H1 (cell line): ENCODE data around the gene KCNT1. TPM values are rescaled to one million over a fixed set of nuclear protein-coding genes. Genes with fewer than 3 reads are reported as not detected.

ENCODE experiments used
- CTCF ChIA-PET: fragments of 300-600 bp; sonication (Branson Sonifier 250); formaldehyde crosslinking; loops from one replicate; lab custom pipeline; 2021; ENCODE audit not compliant: partially characterized antibody; lab: Charles Lee
- POLR2A ChIA-PET: fragments of 300-600 bp; sonication (Branson Sonifier 250); formaldehyde crosslinking; loops from one replicate; lab custom pipeline; 2021; ENCODE audit warnings: inconsistent platforms; ENCODE audit not compliant: partially characterized antibody; lab: Charles Lee
- DNase-seq, 2 experiments: peaks; one replicate each; pipeline versions ENCODE4 v3.0.0 to v3.0.0-alpha.2; 2010 to 2022; ENCODE audit warnings: low spot score in 2 of 2, low read depth in 1 of 2, mixed read lengths in 1 of 2
- FAIRE-seq: peaks from 2 replicates; lab custom pipeline; 2011; peaks lifted over from hg19 to GRCh38; lab: Jason Lieb, UNC
- H2AFZ ChIP-seq: 2 replicates; pipeline ENCODE4 v1.8.1; 2012; ENCODE audit warnings: low read length, inconsistent platforms
- H2AK5ac ChIP-seq: 2 replicates; pipeline ENCODE4 v1.6.1; 2013; ENCODE audit warnings: low read depth, low read length
- H2BK120ac ChIP-seq: replicated peaks from 2 replicates; pipeline ENCODE3; 2013; ENCODE audit warnings: low read depth, low read length, inconsistent platforms
- H2BK12ac ChIP-seq: 2 replicates; pipeline ENCODE4 v1.6.1; 2013; ENCODE audit warnings: low read depth, low read length
- H2BK15ac ChIP-seq: 2 replicates; pipeline ENCODE4 v1.6.1; 2013; ENCODE audit warnings: low read length
- H2BK20ac ChIP-seq: 2 replicates; pipeline ENCODE4 v1.6.1; 2013; ENCODE audit warnings: low read length
- H2BK5ac ChIP-seq: 2 replicates; pipeline ENCODE4 v1.6.1; 2013; ENCODE audit warnings: low read depth, low read length
- H3K14ac ChIP-seq: 2 replicates; pipeline ENCODE4 v1.6.1; 2013; ENCODE audit warnings: inconsistent platforms; ENCODE audit not compliant: insufficient read length
- H3K18ac ChIP-seq: 2 replicates; pipeline ENCODE4 v1.6.1; 2013; ENCODE audit warnings: low read length; ENCODE audit errors: extremely low read depth
- H3K23ac ChIP-seq: 2 replicates; pipeline ENCODE4 v1.6.1; 2013; ENCODE audit warnings: inconsistent platforms; ENCODE audit not compliant: insufficient read length
- H3K23me2 ChIP-seq: 2 replicates; pipeline ENCODE4 v1.6.1; 2013; ENCODE audit warnings: low read depth, low read length
- H3K27ac ChIP-seq: 2 replicates; pipeline ENCODE4 v1.6.1; 2011; ENCODE audit warnings: low read depth, low read length, inconsistent platforms
- H3K27me3 ChIP-seq, 4 experiments: replicated peaks in 1 of 4; 1 replicate in 1 of 4; 2 replicates in 3 of 4; pipeline versions ENCODE4 v1.6.1 to v1.8.1; 2011 to 2013; ENCODE audit warnings: low read length in 3 of 4, mild to moderate bottlenecking in 3 of 4, inconsistent platforms in 2 of 4, mixed read lengths in 2 of 4, moderate library complexity in 1 of 4; ENCODE audit not compliant: control insufficient read depth in 3 of 4, insufficient read depth in 3 of 4; ENCODE audit errors: extremely low read depth in 1 of 4
- H3K36me3 ChIP-seq, 4 experiments: 2 replicates each; pipeline versions ENCODE4 v1.6.1 to v1.8.1; 2011 to 2013; ENCODE audit warnings: mild to moderate bottlenecking in 4 of 4, low read length in 3 of 4, moderate library complexity in 2 of 4, control low read depth in 1 of 4, inconsistent platforms in 1 of 4; ENCODE audit not compliant: insufficient read depth in 4 of 4, control insufficient read depth in 2 of 4
- H3K4ac ChIP-seq: replicated peaks from 2 replicates; pipeline ENCODE3; 2013; ENCODE audit warnings: low read length, low read depth, mixed read lengths, inconsistent platforms; ENCODE audit not compliant: insufficient read length
- H3K4me1 ChIP-seq, 4 experiments: replicated peaks in 1 of 4; 1 replicate in 1 of 4; 2 replicates in 3 of 4; pipeline versions ENCODE4 v1.6.1 to v1.8.1; 2011 to 2013; ENCODE audit warnings: low read length in 3 of 4, inconsistent platforms in 2 of 4, mixed read lengths in 1 of 4; ENCODE audit not compliant: insufficient read depth in 4 of 4, control insufficient read depth in 3 of 4
- H3K4me2 ChIP-seq, 2 experiments: 2 replicates each; pipeline versions ENCODE4 v1.6.1 to v1.8.1; 2011 to 2013; ENCODE audit warnings: low read depth in 2 of 2, low read length in 2 of 2, control low read depth in 1 of 2, inconsistent platforms in 1 of 2, mild to moderate bottlenecking in 1 of 2; ENCODE audit not compliant: insufficient read depth in 1 of 2
- H3K4me3 ChIP-seq, 4 experiments: fragments of 200-600, 300-600 bp in 1 of 4; sonication (generic), shearing (Covaris generic), sonication (Bioruptor Twin) in 1 of 4; 2 replicates each; pipeline versions ENCODE4 v1.5.1 to v1.8.1; 2011 to 2016; ENCODE audit warnings: low read length in 4 of 4, low read depth in 3 of 4, control low read depth in 2 of 4, inconsistent platforms in 2 of 4, mild to moderate bottlenecking in 2 of 4, mixed read lengths in 1 of 4, moderate library complexity in 1 of 4; ENCODE audit not compliant: insufficient read depth in 2 of 4; ENCODE audit errors: extremely low read depth in 1 of 4
- H3K56ac ChIP-seq: replicated peaks from 2 replicates; pipeline ENCODE3; 2013; ENCODE audit warnings: low read depth, mild to moderate bottlenecking, mixed read lengths, low read length, inconsistent platforms; ENCODE audit not compliant: insufficient read length
- H3K79me1 ChIP-seq: 2 replicates; pipeline ENCODE4 v1.6.1; 2013; ENCODE audit warnings: low read depth, low read length, control low read depth
- H3K79me2 ChIP-seq, 2 experiments: 2 replicates each; pipeline versions ENCODE4 v1.6.1 to v1.8.1; 2012 to 2013; ENCODE audit warnings: low read length in 2 of 2, mild to moderate bottlenecking in 2 of 2, inconsistent platforms in 1 of 2; ENCODE audit not compliant: insufficient read depth in 2 of 2, control insufficient read depth in 1 of 2
- H3K9ac ChIP-seq, 4 experiments: replicated peaks in 1 of 4; 1 replicate in 1 of 4; 2 replicates in 3 of 4; pipeline versions ENCODE4 v1.6.1 to v1.8.1; 2011 to 2013; ENCODE audit warnings: low read depth in 3 of 4, low read length in 3 of 4, control low read depth in 2 of 4, mild to moderate bottlenecking in 2 of 4, moderate library complexity in 2 of 4, inconsistent platforms in 1 of 4; ENCODE audit errors: extremely low read depth in 1 of 4
- H3K9me3 ChIP-seq, 2 experiments: 2 replicates each; pipeline versions ENCODE4 v1.6.1 to v1.8.1; 2012 to 2013; ENCODE audit warnings: mild to moderate bottlenecking in 2 of 2, moderate library complexity in 2 of 2, control low read depth in 1 of 2, inconsistent platforms in 1 of 2, low read depth in 1 of 2, low read length in 1 of 2, mixed read lengths in 1 of 2; ENCODE audit not compliant: insufficient read depth in 2 of 2
- H4K20me1 ChIP-seq, 2 experiments: replicated peaks in 1 of 2; 2 replicates each; pipeline versions ENCODE3 to v1.8.1; 2011 to 2013; ENCODE audit warnings: inconsistent platforms in 2 of 2, low read length in 2 of 2, mild to moderate bottlenecking in 1 of 2; ENCODE audit not compliant: insufficient read depth in 2 of 2, control insufficient read depth in 1 of 2
- H4K5ac ChIP-seq: 2 replicates; pipeline ENCODE4 v1.6.1; 2013; ENCODE audit warnings: low read length, low read depth, mixed read lengths, inconsistent platforms; ENCODE audit not compliant: insufficient read length
- H4K8ac ChIP-seq: 2 replicates; pipeline ENCODE4 v1.8.0; 2013; ENCODE audit warnings: mild to moderate bottlenecking, moderate library complexity, low read length, inconsistent platforms; ENCODE audit not compliant: insufficient read depth; ENCODE audit errors: extremely low read depth
- H4K91ac ChIP-seq: replicated peaks from 2 replicates; pipeline ENCODE3; 2013; ENCODE audit warnings: low read length, mixed read lengths, inconsistent platforms; ENCODE audit not compliant: insufficient read length
- ATF2 ChIP-seq: IDR thresholded peaks from 2 replicates; pipeline ENCODE4 v1.6.1; 2012; ENCODE audit warnings: low read length, inconsistent platforms
- ATF3 ChIP-seq: IDR thresholded peaks from 2 replicates; pipeline ENCODE4 v1.6.1; 2011; ENCODE audit warnings: low read depth, mild to moderate bottlenecking, low read length; ENCODE audit not compliant: insufficient read depth
- BRCA1 ChIP-seq: IDR thresholded peaks from 2 replicates; pipeline ENCODE4 v1.6.1; 2012; ENCODE audit warnings: low read depth, low read length, improper control_type of control experiment
- CBX5 ChIP-seq: fragments of 300-800, 300-1000 bp; sonication (generic); IDR thresholded peaks from 2 replicates; pipeline ENCODE4 v1.7.1; 2016; ENCODE audit warnings: antibody characterized with exemption, low read length, low read depth
- CEBPB ChIP-seq: IDR thresholded peaks from 2 replicates; pipeline ENCODE4 v1.6.1; 2012; ENCODE audit warnings: low read depth, low read length
- EP300 ChIP-seq, 2 experiments: IDR thresholded peaks; 1 replicate in 1 of 2; 2 replicates in 1 of 2; pipeline ENCODE4 v1.6.1; 2011 to 2012; ENCODE audit warnings: low read depth in 2 of 2, low read length in 2 of 2, mild to moderate bottlenecking in 2 of 2, borderline replicate concordance in 1 of 2, inconsistent platforms in 1 of 2, moderate library complexity in 1 of 2
- EZH2 ChIP-seq: fragments of 200-600 bp; sonication (generic); IDR thresholded peaks from 2 replicates; pipeline ENCODE4 v1.7.1; 2012; ENCODE audit warnings: low read depth, mild to moderate bottlenecking, moderate library complexity, low read length, inconsistent platforms; ENCODE audit not compliant: severe bottlenecking
- HDAC6 ChIP-seq: IDR thresholded peaks from one replicate; pipeline ENCODE4 v1.7.1; 2012; ENCODE audit warnings: low read depth, mild to moderate bottlenecking, inconsistent platforms, low read length, moderate library complexity
- MAFK ChIP-seq: IDR thresholded peaks from 2 replicates; pipeline ENCODE4 v1.6.1; 2012; ENCODE audit warnings: low read depth, mild to moderate bottlenecking, improper control_type of control experiment, low read length
- NRF1 ChIP-seq: IDR thresholded peaks from 2 replicates; pipeline ENCODE4 v1.6.1; 2011; ENCODE audit warnings: mild to moderate bottlenecking, low read depth, low read length, improper control_type of control experiment
- PHF8 ChIP-seq: fragments of 200-600 bp; sonication (generic); conservative IDR thresholded peaks from 2 replicates; pipeline ENCODE4 v1.7.1; 2012; ENCODE audit warnings: low read depth, mild to moderate bottlenecking, inconsistent platforms, low read length, moderate library complexity
- WGBS, 2 experiments: shearing (Covaris generic) in 1 of 2; methylation state at CpG; one replicate each; pipeline versions ENCODE4 v1.1.6 to v1.1.7; 2013 to 2015; ENCODE audit warnings: low lambda C conversion rate in 2 of 2, mixed read lengths in 2 of 2, inconsistent platforms in 1 of 2, low coverage in 1 of 2, missing lambda C conversion rate in 1 of 2; ENCODE audit not compliant: insufficient replicate concordance in 2 of 2, insufficient coverage in 1 of 2, insufficient read length in 1 of 2; ENCODE audit errors: extremely low coverage in 1 of 2, missing lambda C conversion rate in 1 of 2; 5-methylcytosine and 5-hydroxymethylcytosine counted together
- polyA plus RNA-seq, 7 experiments: library from polyadenylated mRNA; depleted of rRNA in 3 of 7; stranded (reverse) in 5 of 7; unstranded in 2 of 7; fragments of >200 nt in 5 of 7; fragments of 200-250 nt in 2 of 7; gene quantifications; 1 replicate in 5 of 7; 2 replicates in 1 of 7; 4 replicates in 1 of 7; pipeline versions ENCODE4 v1.2.1 to v1.2.3, GENCODE V29; 2011 to 2013; ENCODE audit warnings: missing spikeins in 2 of 7, mixed read lengths in 2 of 7
- total RNA-seq: library from RNA; stranded (reverse); fragmentation: NEBNext Ultra II Directional; extraction: Animal tissue kit (Norgen Biotek cat#: 25700); gene quantifications from 2 replicates; pipeline ENCODE4 v1.2.1, GENCODE V29; 2021

KCNT1 gene
- total and polyA plus RNA-seq, 2 of the 8 experiments (the other 6 are each of a cell fraction or from before 2014, with no cell fraction given) = 0.13 to 0.20 TPM

DNA sequence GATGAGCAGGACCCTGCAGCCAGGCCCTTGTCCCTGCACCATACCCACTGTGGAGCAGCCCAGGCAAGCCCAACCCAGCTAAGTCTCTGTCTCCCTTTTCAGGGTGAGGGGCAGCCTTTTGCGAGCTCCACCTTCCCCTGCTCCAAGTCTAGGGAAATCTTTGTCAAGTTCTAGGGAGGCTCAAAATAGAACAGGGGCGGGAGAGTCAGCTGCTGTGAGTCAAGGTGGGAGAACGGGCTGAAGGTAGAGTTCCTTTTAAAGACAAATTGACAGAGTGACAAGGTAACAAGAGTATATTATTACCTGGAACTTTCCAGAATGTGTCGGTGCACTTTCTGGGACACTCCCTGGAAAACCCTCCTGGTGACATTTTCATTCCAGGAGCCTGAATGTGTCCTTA is 64.7 kb downstream of the KCNT1 start:
- Histone ChIP-seq H3K79me1 (no peaks in the 10 kb centered on the region; the same call in 1 of the 2 replicates), H3K36me3 (no peaks in the 10 kb centered on the region), H3K4me2 (no peak overlapping the region), H3K56ac (no peak overlapping the region), H2BK20ac (no peak overlapping the region), H4K5ac (no peak overlapping the region), H3K18ac (no peak overlapping the region), H3K23ac (no peak overlapping the region), H2AK5ac (no peak overlapping the region), H2AFZ (no peak overlapping the region), H3K4me1 (no peaks in the 10 kb centered on the region), H4K91ac (no peak overlapping the region), H3K23me2 (no peaks in the 10 kb centered on the region), H4K20me1 (no peaks in the 10 kb centered on the region), H3K9ac (no peak overlapping the region), H2BK12ac (no peak overlapping the region), H3K4me3 (no peak overlapping the region), H3K9me3 (peaks cover 4 to 12% of the 10 kb centered on the region in 2 experiments; a peak in 2 of 4 replicates), H2BK15ac (no peak overlapping the region), H2BK5ac (no peak overlapping the region), H3K27ac (no peak overlapping the region), H3K27me3 (no peaks in the 10 kb centered on the region), H3K4ac (no peak overlapping the region), H3K14ac (no peak overlapping the region), H4K8ac (no peak overlapping the region), H3K79me2 (no peaks in the 10 kb centered on the region), H2BK120ac (no peak overlapping the region)
- ChIA-PET POLR2A (no interaction called here), CTCF (interaction anchor here (1.6 kb wide), 1 partner anchor 30 kb away, joined by 3 read pairs; no protein-coding TSS in a partner anchor)
- FAIRE-seq (no peak), DNase-seq (no peak)
- no peak for TF ChIP-seq ATF3
- no peak for TF ChIP-seq ATF2
- TF ChIP-seq NRF1 = no peak
- TF ChIP-seq EP300 (IDR thresholded peaks at IDR 0.05; ENCODE audit: borderline replicate concordance in 1 of 2, low read depth in 2 of 2, low read length in 2 of 2) = no peak
- no peak for TF ChIP-seq HDAC6
- TF ChIP-seq BRCA1 = no peak
- TF ChIP-seq MAFK = no peak
- TF ChIP-seq PHF8 = no peak
- TF ChIP-seq EZH2 = no peak
- TF ChIP-seq CEBPB = no peak
- TF ChIP-seq CBX5 = no peak
- 96% methylated on average over 4 of the region's 4 CpGs; no CpG with 5 or more reads in 1 of the 2 experiments for WGBS, 2 experiments
